Ramos (cell line): Measurements from ENCODE around the gene EEF1E1.
"Not testable (repeated sequence)": the region's sequence is repeated elsewhere in the genome, so short reads cannot be mapped to it uniquely, and the experiment has no call there.

ENCODE experiments used
- in situ Hi-C: fragments of 300-500 bp; cut with MboI; formaldehyde crosslinking; loops from one replicate; pipeline ENCODE4 v1.14.3; 2022; ENCODE audit warnings: low sequenced_read_pairs; ENCODE audit not compliant: unreplicated experiment

The EEF1E1 gene

DNA sequence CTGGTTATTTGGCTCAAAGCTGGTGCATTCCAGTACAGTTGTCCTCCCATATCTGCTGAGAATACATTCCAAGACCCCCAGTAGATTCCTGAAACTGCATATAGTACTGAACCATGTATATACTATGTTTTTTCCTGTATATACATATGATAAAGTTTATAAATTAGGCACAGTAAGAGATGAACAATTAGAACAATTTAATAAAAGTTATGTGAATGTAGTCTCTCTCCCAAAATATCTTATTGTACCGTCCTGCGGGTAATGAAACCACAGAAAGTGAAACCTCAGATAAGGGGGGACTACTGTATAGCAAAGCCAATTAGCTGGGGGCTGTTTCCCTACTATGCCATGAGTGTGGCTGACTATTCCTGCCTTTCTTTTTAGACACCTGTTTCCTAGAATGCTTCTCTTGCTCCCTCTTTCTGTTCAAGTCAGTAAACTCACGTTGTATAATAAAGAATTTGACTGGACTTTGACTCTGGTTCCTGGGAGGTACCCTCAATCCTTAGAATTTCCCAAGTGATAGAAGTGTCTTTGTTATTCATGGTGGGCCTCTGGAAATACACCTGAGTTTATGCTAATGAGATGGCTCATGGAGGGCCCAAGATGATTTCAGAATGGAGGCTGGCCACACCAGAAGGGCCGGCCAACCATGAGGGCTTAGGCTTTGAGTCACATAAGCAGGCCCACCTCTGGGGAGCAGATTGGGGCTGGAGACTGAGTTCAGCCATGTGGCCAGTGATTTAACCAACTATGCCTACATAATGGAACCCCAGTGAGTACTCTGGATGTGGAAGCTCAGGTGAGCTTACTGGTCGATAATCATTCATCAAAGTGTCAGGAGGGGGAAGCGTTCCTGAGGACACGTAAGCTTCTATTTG lies 37.5 kb downstream of the EEF1E1 start:
- in situ Hi-C loops: no loop called here

GRCh38 chr6:8063761-8064637 lies 38.3 kb downstream of the EEF1E1 start, which contains the start of gene BLOC1S5:
TSS of gene BLOC1S5 (minus strand) at chr6:8064389. CDS start at chr6:8064376, 13 bp downstream.
- in situ Hi-C loops: no loop called here

GRCh38 chr6:8061736-8062135 lies 40.6 kb downstream of the EEF1E1 start:
- in situ Hi-C loops: no loop called here

GRCh38 chr6:8060346-8060745 lies 42.0 kb downstream of the EEF1E1 start:
- in situ Hi-C loops: no loop called here

DNA sequence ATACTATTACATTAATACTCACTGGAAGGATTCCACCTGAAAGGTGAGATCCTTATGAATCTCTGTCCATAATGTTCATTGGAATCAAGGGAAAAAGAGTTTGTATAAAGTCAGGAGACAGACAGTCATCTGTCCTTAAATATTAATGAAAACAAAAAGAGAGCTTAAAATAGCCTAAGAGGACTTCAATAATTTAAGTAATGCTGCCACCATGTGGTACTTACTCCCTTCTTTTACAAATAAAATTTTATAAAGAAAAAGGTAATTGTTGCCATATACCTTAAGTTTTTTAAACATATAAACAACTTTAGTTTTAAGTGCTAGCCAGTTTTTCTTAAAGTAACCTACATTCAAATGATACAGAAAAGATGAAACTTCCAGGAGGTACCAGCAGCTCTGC lies 43.2 kb downstream of the EEF1E1 start:
- in situ Hi-C loops: no loop called here

DNA sequence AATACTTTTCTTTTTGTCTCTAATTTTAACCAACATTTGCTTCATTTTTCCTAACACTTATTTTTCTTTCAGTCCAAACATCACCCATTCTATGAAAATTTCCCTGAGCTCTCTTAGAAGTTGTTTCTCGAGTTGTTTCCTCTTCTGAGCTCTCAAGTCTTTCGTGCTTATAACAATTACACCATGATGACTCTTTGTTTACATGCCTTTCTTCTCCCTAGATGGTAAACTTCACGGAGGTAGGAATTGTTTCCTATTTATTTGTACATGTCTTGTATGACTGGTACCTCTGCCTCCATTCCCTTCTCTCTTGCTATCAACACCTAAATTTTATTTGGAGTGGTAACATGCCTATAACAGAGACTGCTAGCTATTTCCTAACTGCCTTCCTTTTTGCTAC lies 44.6 kb downstream of the EEF1E1 start:
- in situ Hi-C loops: no loop called here

- in situ Hi-C loops: no loop called here
These were observed 45.1 kb downstream of the EEF1E1 start for GRCh38 chr6:8057263-8057662.

DNA sequence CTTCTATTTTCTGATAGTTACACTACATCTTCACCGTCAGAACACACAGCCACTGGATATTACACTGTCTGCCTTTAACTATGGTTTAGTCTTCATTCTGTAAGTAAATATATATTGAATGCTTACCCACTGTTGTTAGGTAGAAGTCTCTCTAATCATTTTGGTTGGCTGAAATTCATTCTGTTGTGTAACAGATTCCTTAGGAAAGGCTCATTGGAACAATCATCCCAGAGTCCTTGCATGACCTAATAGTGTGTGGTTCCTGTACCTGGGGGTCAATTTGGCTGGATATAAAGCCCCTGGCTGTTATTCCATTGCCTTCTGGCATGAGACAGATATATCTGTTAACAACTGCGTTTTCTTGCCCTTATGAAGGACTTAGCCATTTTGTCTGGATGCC lies 48.1 kb downstream of the EEF1E1 start:
- in situ Hi-C loops: no loop called here

GRCh38 chr6:8047541-8048292 lies 54.6 kb downstream of the EEF1E1 start:
- in situ Hi-C loops: no loop called here

- in situ Hi-C loops: not testable (repeated sequence)
These were observed 56.6 kb downstream of the EEF1E1 start for GRCh38 chr6:8045769-8046168.

DNA sequence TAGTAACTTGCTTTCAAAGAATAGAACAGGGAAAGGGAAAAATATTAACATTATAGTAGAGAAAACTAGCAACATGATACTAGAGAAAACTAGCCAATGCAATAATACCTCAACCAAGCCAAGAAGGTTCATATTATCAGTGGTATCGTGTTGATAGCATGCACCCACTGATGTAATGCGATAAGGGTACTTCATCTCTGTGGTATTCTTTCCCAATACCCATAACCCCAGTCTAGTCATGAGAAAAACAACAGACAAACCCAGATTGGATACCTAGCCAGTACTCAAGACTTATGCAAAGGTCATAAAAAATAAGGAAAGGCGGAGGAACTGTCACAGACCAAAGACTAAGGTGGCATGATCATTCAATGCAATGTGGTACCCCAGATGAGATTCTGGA lies 59.1 kb downstream of the EEF1E1 start:
- in situ Hi-C loops: no loop called here

GRCh38 chr6:8041913-8042583 lies 60.3 kb downstream of the EEF1E1 start:
- in situ Hi-C loops: no loop called here

- in situ Hi-C loops: not testable (repeated sequence)
These were observed 68.2 kb downstream of the EEF1E1 start for GRCh38 chr6:8034107-8034506.

- in situ Hi-C loops: no loop called here
These were observed 71.4 kb downstream of the EEF1E1 start for GRCh38 chr6:8030920-8031319.
